H9 (cell line): Measurements from ENCODE around the gene ADGRD1. TPM values are rescaled to one million over a fixed set of nuclear protein-coding genes. Genes with fewer than 3 reads are reported as not detected.
A peak's percentile ranks its signal among the peaks of the same experiment; 100 is the strongest.

Source experiments
- DNase-seq: peaks from one replicate; pipeline ENCODE4 v3.0.0-alpha.2; 2017
- H2AFZ ChIP-seq: one replicate; pipeline ENCODE4 v1.6.1; 2013; ENCODE audit warnings: mild to moderate bottlenecking, low read length, control low read depth, moderate library complexity
- H2AK5ac ChIP-seq: 2 replicates; pipeline ENCODE4 v1.6.1; 2013; ENCODE audit warnings: low read length, control low read depth, mixed read lengths; ENCODE audit not compliant: insufficient read length
- H2BK120ac ChIP-seq: one replicate; pipeline ENCODE4 v1.6.1; 2013; ENCODE audit warnings: low read depth, mild to moderate bottlenecking, low read length, control low read depth, inconsistent platforms; ENCODE audit not compliant: poor library complexity, severe bottlenecking
- H2BK12ac ChIP-seq: 2 replicates; pipeline ENCODE4 v1.6.1; 2013; ENCODE audit warnings: low read length, control low read depth, mixed read lengths, low read depth; ENCODE audit not compliant: insufficient read length
- H2BK15ac ChIP-seq: 2 replicates; pipeline ENCODE4 v1.6.1; 2013; ENCODE audit warnings: low read depth, low read length, control low read depth
- H2BK20ac ChIP-seq: one replicate; pipeline ENCODE4 v1.6.1; 2013; ENCODE audit warnings: low read depth, mild to moderate bottlenecking, low read length, control low read depth, inconsistent platforms; ENCODE audit not compliant: poor library complexity, severe bottlenecking
- H2BK5ac ChIP-seq: 2 replicates; pipeline ENCODE4 v1.6.1; 2013; ENCODE audit warnings: low read length, control low read depth, mixed read lengths; ENCODE audit not compliant: insufficient read length
- H3K14ac ChIP-seq: 2 replicates; pipeline ENCODE4 v1.6.1; 2013; ENCODE audit warnings: low read length, control low read depth; ENCODE audit not compliant: insufficient read depth
- H3K18ac ChIP-seq: 2 replicates; pipeline ENCODE4 v1.6.1; 2013; ENCODE audit warnings: low read depth, mild to moderate bottlenecking, mixed read lengths, low read length, control low read depth; ENCODE audit not compliant: insufficient read length
- H3K23ac ChIP-seq: 2 replicates; pipeline ENCODE4 v1.6.1; 2013; ENCODE audit warnings: low read length, control low read depth, mixed read lengths, low read depth; ENCODE audit not compliant: insufficient read length
- H3K23me2 ChIP-seq: 2 replicates; pipeline ENCODE4 v1.6.1; 2013; ENCODE audit warnings: low read depth, mild to moderate bottlenecking, mixed read lengths, low read length, control low read depth; ENCODE audit not compliant: insufficient read length, poor library complexity, severe bottlenecking
- H3K27ac ChIP-seq: 2 replicates; pipeline ENCODE4 v1.5.1; 2013; ENCODE audit warnings: low read length, control low read depth, mixed read lengths, low read depth; ENCODE audit not compliant: insufficient read length
- H3K27me3 ChIP-seq: 2 replicates; pipeline ENCODE4 v1.6.1; 2013; ENCODE audit warnings: low read length, control low read depth, inconsistent platforms; ENCODE audit not compliant: insufficient read depth
- H3K4ac ChIP-seq: 2 replicates; pipeline ENCODE4 v1.6.1; 2013; ENCODE audit warnings: low read depth, mild to moderate bottlenecking, control low read depth, inconsistent platforms, low read length, moderate library complexity
- H3K4me1 ChIP-seq: 2 replicates; pipeline ENCODE4 v1.6.1; 2013; ENCODE audit warnings: low read length, control low read depth, inconsistent platforms; ENCODE audit not compliant: insufficient read depth
- H3K4me2 ChIP-seq: 2 replicates; pipeline ENCODE4 v1.6.1; 2013; ENCODE audit warnings: low read length, control low read depth, mixed read lengths; ENCODE audit not compliant: insufficient read length, insufficient read depth
- H3K56ac ChIP-seq: 2 replicates; pipeline ENCODE4 v1.6.1; 2013; ENCODE audit warnings: low read depth, mild to moderate bottlenecking, mixed read lengths, low read length, control low read depth; ENCODE audit not compliant: insufficient read length
- H3K79me1 ChIP-seq: 2 replicates; pipeline ENCODE4 v1.6.1; 2013; ENCODE audit warnings: low read depth, mild to moderate bottlenecking, moderate library complexity, low read length, control low read depth, inconsistent platforms; ENCODE audit not compliant: insufficient read depth, poor library complexity, severe bottlenecking
- H3K79me2 ChIP-seq: 2 replicates; pipeline ENCODE4 v1.6.1; 2013; ENCODE audit warnings: low read length, control low read depth, inconsistent platforms; ENCODE audit not compliant: insufficient read depth
- H3K9ac ChIP-seq: 2 replicates; pipeline ENCODE4 v1.6.1; 2013; ENCODE audit warnings: low read length, control low read depth, mixed read lengths; ENCODE audit not compliant: insufficient read length; ENCODE audit errors: extremely low read depth
- H3K9me3 ChIP-seq: one replicate; pipeline ENCODE4 v1.6.1; 2013; ENCODE audit warnings: low read depth, low read length, inconsistent platforms; ENCODE audit not compliant: control insufficient read depth
- H3T11ph ChIP-seq: one replicate; pipeline ENCODE4 v1.6.1; 2013; ENCODE audit warnings: mild to moderate bottlenecking, low read length, control low read depth, inconsistent platforms
- H4K20me1 ChIP-seq: one replicate; pipeline ENCODE4 v1.6.1; 2013; ENCODE audit not compliant: control insufficient read depth, insufficient read length, insufficient read depth
- H4K5ac ChIP-seq: 2 replicates; pipeline ENCODE4 v1.6.1; 2013; ENCODE audit warnings: low read depth, mild to moderate bottlenecking, mixed read lengths, low read length, control low read depth; ENCODE audit not compliant: insufficient read length
- H4K8ac ChIP-seq: replicated peaks from 2 replicates; pipeline ENCODE4 v1.6.1; 2013; ENCODE audit warnings: low read length, control low read depth, mixed read lengths, low read depth; ENCODE audit not compliant: insufficient read length
- H4K91ac ChIP-seq: 2 replicates; pipeline ENCODE4 v1.6.1; 2013; ENCODE audit warnings: low read depth, mild to moderate bottlenecking, moderate library complexity, mixed read lengths, low read length, control low read depth; ENCODE audit not compliant: insufficient read length
- H3K27ac Mint-ChIP-seq, 3 experiments: 2 replicates in 2 of 3; 3 replicates in 1 of 3; pipeline ENCODE4 v1.8.0; 2020 to 2021; ENCODE audit warnings: mixed read lengths in 3 of 3, mild to moderate bottlenecking in 1 of 3, moderate library complexity in 1 of 3
- H3K27me3 Mint-ChIP-seq: 2 replicates; pipeline ENCODE4 v1.8.0; 2021; ENCODE audit warnings: low read depth, mild to moderate bottlenecking, moderate library complexity, mixed read lengths
- H3K36me3 Mint-ChIP-seq, 3 experiments: 2 replicates in 2 of 3; 3 replicates in 1 of 3; pipeline ENCODE4 v1.8.0; 2020 to 2021; ENCODE audit warnings: low read depth in 3 of 3, mixed read lengths in 3 of 3; ENCODE audit not compliant: insufficient read depth in 1 of 3
- H3K4me1 Mint-ChIP-seq, 2 experiments: 2 replicates each; pipeline ENCODE4 v1.8.0; 2020; ENCODE audit warnings: mixed read lengths in 2 of 2
- H3K4me3 Mint-ChIP-seq, 2 experiments: 2 replicates in 1 of 2; 3 replicates in 1 of 2; pipeline ENCODE4 v1.8.0; 2020 to 2021; ENCODE audit warnings: mild to moderate bottlenecking in 2 of 2, mixed read lengths in 2 of 2, moderate library complexity in 1 of 2
- H3K9me3 Mint-ChIP-seq, 2 experiments: 2 replicates in 1 of 2; 3 replicates in 1 of 2; pipeline ENCODE4 v1.8.0; 2020; ENCODE audit warnings: mild to moderate bottlenecking in 2 of 2, mixed read lengths in 2 of 2, moderate library complexity in 1 of 2
- CTCF ChIP-seq: fragments of 200-600 bp; sonication (generic); conservative IDR thresholded peaks from 3 replicates; pipeline ENCODE4 v1.8.0; 2021; ENCODE audit warnings: antibody characterized with exemption, mild to moderate bottlenecking
- WGBS: extraction: QIAGEN DNeasy Blood & Tissue Kit; methylation state at CpG from one replicate; pipeline ENCODE4 v1.1.7; 2013; ENCODE audit warnings: missing lambda C conversion rate, low lambda C conversion rate, mixed read lengths; ENCODE audit not compliant: insufficient read length; ENCODE audit errors: extremely low coverage; 5-methylcytosine and 5-hydroxymethylcytosine counted together
- total RNA-seq: library from RNA; stranded (reverse); gene quantifications from 2 replicates; pipeline ENCODE4 v1.2.1, GENCODE V29; 2021

The ADGRD1 gene
- total RNA-seq, 1 experiment from 2014 or later: 0.52 TPM

GRCh38 chr12:130951636-130952035 lies 2.1 kb upstream of the ADGRD1 start:
- Histone ChIP-seq H2AFZ (no peak overlapping the region), H3K23me2 (no peaks in the 10 kb centered on the region), H2BK15ac (no peak overlapping the region), H2BK5ac (no peak overlapping the region), H3K23ac (no peak overlapping the region), H4K20me1 (peaks cover 2% of the 10 kb centered on the region), H3K4me2 (no peak overlapping the region), H3K27ac (no peak overlapping the region), H3K56ac (no peak overlapping the region), H4K91ac (no peak overlapping the region), H3K9ac (no peak overlapping the region), H3K18ac (no peak overlapping the region), H4K5ac (no peak overlapping the region), H3T11ph (no peak overlapping the region), H4K8ac (no peak overlapping the region), H3K14ac (no peak overlapping the region), H3K4me1 (peaks cover 5% of the 10 kb centered on the region; the same call in 1 of the 2 replicates), H3K4ac (no peak overlapping the region), H2AK5ac (no peak overlapping the region), H3K79me2 (no peaks in the 10 kb centered on the region), H3K27me3 (no peaks in the 10 kb centered on the region), H3K79me1 (no peaks in the 10 kb centered on the region), H3K9me3 (no peaks in the 10 kb centered on the region), H2BK120ac (no peak overlapping the region), H2BK20ac (no peak overlapping the region), H2BK12ac (no peak overlapping the region)
- DNase-seq: no peak
- peaks cover 33 to 56% of the 10 kb centered on the region in 2 experiments for H3K4me1 Mint-ChIP-seq
- peak overlapping the region in 1 of 2 experiments; percentile 59; a peak in 1 of 5 replicates for H3K4me3 Mint-ChIP-seq
- peaks cover 4 to 16% (median 4%) of the 10 kb centered on the region in 3 experiments; a peak in 6 of 7 replicates for H3K36me3 Mint-ChIP-seq
- peaks cover 9 to 14% of the 10 kb centered on the region in 2 experiments; a peak in 4 of 5 replicates for H3K9me3 Mint-ChIP-seq
- H3K27ac Mint-ChIP-seq: peak overlapping the region in 2 of 3 experiments; percentile 66 to 86; a peak in 2 of 7 replicates
- no peak for TF ChIP-seq CTCF
- no CpG with 5 or more reads among the region's 13 CpGs for WGBS
- peaks cover 21% of the 10 kb centered on the region for H3K27me3 Mint-ChIP-seq
